ENCODE measurements around the gene VAV3.
"Not testable (repeated sequence)": the region's sequence is repeated elsewhere in the genome, so short reads cannot be mapped to it uniquely, and the experiment has no call there.

The VAV3 gene

DNA sequence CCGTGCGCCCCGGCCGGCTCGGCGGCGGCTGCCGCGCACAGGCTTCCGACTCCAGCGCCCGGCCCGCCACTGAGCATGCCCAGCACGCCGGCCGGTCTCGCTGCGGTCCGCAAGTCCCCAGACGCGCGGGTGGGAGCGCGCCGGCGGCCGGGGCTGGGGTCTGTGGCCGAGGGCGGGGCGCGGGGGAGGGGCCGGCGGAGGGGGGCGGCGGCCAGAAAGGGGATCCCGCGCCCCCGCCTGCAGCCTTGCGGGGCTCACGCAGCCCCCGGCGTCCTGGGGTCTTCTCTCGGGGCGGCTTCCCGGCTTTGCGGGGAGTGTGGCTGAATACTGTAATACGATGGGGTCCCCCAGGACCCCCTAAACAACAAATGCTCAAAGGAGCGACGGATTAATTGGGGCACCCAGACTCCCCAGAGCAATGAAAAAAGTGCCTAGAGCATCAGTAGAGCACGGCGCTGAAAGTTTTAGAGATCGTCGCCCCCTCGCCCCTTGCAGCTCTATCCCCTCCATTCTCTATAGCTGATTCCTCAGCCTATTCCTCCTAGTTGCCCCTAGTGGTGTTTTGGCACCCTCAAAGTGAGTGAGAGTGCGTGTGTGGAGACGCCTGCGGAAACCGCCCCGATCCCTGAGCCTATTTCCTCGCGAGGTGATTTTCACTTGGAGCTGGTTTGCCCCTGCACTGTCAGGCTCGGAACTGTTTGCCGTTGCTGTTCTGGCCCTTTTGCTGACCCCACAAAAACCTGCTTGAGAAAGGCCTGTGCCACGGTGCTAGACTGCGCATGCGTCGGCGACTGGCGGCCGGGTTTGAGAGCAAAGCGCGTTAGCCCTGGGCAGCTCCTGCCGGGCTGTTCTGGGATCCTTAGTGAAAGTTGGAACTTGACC is at the start of gene VAV3:
TSS of gene VAV3 (minus strand) at position 71 of the 882 bp plus-strand sequence. CDS start 311 bp downstream, outside the sequence.
- in situ Hi-C loops (cut with HindIII; ENCODE audit: low sequenced_read_pairs) = no loop called here

GRCh38 chr1:108012553-108012952 is 47.6 kb upstream of the VAV3 start:
- in situ Hi-C loops (cut with HindIII; ENCODE audit: low sequenced_read_pairs) = no loop called here

DNA sequence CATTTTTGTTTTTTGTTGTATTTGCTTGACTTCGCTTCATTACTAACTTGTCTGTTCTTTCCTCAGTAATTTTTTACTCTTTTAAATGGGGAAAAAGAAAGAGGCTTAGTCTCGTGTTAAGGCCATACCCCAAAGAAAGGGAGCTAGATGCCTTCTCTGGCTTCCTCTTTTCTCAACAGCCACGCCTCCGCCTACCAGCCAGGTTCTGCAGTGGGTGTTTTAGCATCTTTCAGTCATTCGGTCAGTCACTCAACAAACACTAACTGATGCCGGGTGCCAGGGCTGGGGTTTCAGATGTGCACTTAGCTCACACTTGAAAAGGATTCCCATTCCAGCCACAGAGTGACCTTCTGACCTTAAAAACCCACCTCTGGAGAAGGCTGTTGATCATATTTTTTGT is 46.3 kb upstream of the VAV3 start:
- in situ Hi-C loops (cut with HindIII; ENCODE audit: low sequenced_read_pairs) = no loop called here

DNA sequence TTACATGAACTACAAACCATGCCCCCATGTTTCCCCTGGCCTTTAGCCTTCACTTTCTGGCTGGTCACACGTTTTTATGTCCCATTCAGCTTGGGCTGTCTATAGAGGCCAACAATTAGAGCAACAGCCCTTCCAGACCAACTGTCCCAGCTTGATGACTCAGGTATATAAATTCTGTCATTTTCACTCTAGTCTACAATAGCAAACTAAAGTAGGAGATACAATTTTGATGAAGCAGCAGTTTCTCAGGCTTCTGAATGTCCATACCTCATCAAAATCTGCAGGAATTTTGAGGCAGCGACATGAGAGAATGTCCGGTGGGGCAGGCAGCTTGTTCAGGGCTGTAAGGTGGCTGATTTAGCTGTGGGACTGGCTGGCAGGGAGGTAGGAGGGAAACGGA is 45.6 kb upstream of the VAV3 start:
- in situ Hi-C loops (cut with HindIII; ENCODE audit: low sequenced_read_pairs) = no loop called here

DNA sequence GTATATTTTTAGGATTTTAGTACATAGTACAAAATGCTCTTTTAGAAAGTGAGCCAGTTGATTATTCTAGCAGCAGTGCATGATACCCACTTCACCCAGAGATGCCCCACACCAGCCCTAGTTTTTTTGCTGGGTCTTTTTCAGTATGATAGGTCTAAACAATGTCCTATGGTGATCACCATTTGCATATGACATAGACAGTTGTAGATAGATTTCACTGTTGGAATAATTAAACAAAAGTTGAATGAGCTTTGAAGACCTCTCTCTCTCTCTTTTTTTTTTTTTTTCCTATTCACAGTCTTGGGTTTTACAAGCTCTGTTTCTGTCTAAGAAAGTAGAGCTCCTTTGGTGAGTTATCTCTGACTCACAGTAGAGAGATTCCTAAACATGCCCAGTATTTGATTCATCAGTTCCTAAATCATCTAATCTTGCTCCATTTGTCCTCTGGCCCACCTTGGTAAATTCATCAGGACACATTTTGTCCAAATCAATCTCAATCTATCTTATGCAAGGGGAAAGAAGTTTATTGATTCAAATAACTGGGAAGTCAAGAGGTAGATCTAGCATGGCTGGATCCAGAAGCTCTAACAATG is 44.7 kb upstream of the VAV3 start:
- in situ Hi-C loops (cut with HindIII; ENCODE audit: low sequenced_read_pairs) = no loop called here

- in situ Hi-C loops (cut with HindIII; ENCODE audit: low sequenced_read_pairs) = no loop called here
Measured at GRCh38 chr1:108007531-108007930, 42.6 kb upstream of the VAV3 start.

GRCh38 chr1:108007070-108007469 is 42.1 kb upstream of the VAV3 start:
- in situ Hi-C loops (cut with HindIII; ENCODE audit: low sequenced_read_pairs) = no loop called here

DNA sequence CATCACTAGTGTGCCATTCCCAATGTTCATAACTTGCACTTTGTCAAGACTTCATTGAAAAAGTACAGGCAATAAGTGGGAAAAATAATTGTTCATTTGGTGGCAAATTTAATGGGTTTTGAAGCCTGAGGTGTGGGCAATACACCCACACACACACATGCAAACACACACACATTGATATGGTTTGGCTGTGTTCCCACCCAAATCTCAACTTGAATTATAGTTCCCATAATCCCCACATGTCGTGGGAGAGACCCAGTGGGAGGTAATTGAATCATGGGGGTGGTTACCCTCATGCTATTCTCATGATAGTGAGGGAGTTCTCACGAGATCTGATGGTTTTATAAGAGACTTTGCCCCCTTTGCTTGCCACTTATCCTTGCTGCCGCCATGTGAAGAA is 39.9 kb upstream of the VAV3 start:
- in situ Hi-C loops (cut with HindIII; ENCODE audit: low sequenced_read_pairs) = not testable (repeated sequence)

GRCh38 chr1:108000620-108001111 is 35.7 kb upstream of the VAV3 start:
- in situ Hi-C loops (cut with HindIII; ENCODE audit: low sequenced_read_pairs) = no loop called here

- in situ Hi-C loops (cut with HindIII; ENCODE audit: low sequenced_read_pairs) = no loop called here
Measured at GRCh38 chr1:108000184-108000583, 35.2 kb upstream of the VAV3 start.

- in situ Hi-C loops (cut with HindIII; ENCODE audit: low sequenced_read_pairs) = no loop called here
Measured at GRCh38 chr1:107997866-107998265, 32.9 kb upstream of the VAV3 start.

DNA sequence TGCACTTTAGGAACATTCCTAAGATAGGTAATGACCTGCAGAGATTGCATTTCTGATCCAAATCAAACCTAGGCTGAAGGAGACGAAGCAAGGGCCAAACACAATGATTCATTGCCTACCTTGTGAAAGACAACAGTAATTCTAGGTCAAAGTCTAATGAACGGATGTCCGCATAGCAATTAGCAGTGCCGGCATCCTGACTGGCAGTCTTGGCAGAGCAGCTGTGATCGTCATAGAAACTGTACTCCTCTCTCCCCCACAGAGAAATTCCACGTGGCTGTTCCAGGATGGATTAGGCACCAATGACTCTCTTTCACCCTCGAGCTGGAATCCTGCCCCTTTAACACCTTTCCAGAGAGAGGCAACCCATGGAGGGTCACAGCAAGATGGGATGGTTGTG is 28.9 kb upstream of the VAV3 start:
- in situ Hi-C loops (cut with HindIII; ENCODE audit: low sequenced_read_pairs) = no loop called here

GRCh38 chr1:107992347-107992746 is 27.4 kb upstream of the VAV3 start:
- in situ Hi-C loops (cut with HindIII; ENCODE audit: low sequenced_read_pairs) = no loop called here

DNA sequence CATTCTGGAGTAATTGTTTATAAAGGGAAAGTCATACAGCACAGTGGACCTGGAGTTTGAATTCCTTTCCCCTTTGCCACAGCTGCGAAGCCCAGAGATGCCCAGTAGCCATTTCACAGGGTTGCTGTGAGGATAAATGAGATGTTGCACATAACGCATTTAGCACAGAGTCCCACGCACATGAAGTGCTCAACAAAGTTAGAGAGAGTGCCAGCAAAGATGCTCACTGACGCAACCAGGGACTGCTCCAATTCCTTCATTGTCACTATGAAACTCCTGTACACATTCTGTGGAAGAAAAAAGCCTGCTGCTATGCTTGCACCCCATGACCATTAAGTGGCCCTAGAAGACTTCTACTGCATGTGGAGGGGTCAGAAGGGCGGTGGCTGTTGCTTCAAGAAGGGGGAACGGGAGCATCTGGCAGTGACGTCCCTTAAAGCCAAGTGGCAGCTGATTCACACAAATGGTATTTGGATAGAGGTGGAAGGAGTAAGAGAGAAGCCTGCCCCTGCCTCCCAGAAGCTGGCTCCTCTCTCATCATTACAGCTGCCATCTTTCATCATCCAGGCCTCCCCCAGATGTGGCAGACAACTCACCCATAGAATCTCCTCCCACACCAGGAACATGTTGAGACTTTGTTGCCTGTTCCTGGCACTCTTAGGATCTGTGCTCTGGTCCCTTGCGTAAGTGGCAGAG is 26.5 kb upstream of the VAV3 start:
- in situ Hi-C loops (cut with HindIII; ENCODE audit: low sequenced_read_pairs) = no loop called here

DNA sequence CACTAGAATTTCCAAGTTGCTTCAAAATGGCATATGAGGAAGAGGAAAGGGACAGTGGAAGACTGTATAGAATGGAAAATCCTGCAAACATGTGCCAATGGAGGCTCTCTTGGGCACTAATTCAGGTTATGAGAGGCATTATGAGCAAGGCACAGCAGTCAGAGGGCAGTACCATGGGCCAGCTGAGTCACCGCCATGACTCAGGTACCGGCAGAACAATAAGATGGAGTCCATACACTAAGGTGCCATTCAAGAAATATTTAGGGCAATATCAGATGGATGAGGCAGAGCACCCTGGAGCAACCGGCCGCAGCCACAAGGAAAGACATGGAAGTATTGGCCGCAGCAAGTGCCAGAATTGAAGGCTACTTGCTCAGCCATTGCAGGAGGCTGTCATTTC is 25.6 kb upstream of the VAV3 start:
- in situ Hi-C loops (cut with HindIII; ENCODE audit: low sequenced_read_pairs) = no loop called here

- in situ Hi-C loops (cut with HindIII; ENCODE audit: low sequenced_read_pairs) = no loop called here
Measured at GRCh38 chr1:107981277-107981676, 16.3 kb upstream of the VAV3 start.

- in situ Hi-C loops (cut with HindIII; ENCODE audit: low sequenced_read_pairs) = no loop called here
Measured at GRCh38 chr1:107979926-107980325, 14.9 kb upstream of the VAV3 start.

GRCh38 chr1:107979088-107979487 is 14.1 kb upstream of the VAV3 start:
- in situ Hi-C loops (cut with HindIII; ENCODE audit: low sequenced_read_pairs) = no loop called here

- in situ Hi-C loops (cut with HindIII; ENCODE audit: low sequenced_read_pairs) = no loop called here
Measured at GRCh38 chr1:107976836-107977235, 11.9 kb upstream of the VAV3 start.

DNA sequence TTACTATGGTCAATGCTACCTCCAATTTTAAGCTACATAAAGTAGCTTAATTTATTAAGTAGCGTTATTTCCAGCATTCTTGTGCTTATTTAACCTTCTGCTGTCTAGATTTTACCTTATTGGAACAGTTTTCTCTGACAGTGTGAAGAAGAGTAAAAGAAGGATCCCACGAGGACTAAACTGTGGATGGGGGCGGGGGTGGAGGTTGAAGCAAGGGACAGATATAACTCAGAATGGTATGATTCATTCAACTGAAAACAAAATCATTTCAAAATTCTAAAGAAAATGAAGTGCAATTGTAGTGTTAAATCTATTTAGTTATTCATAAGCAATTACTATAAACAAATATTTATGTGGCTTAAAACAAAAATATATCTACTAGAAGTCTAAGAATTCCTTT is 11.5 kb upstream of the VAV3 start:
- in situ Hi-C loops (cut with HindIII; ENCODE audit: low sequenced_read_pairs) = no loop called here

- in situ Hi-C loops (cut with HindIII; ENCODE audit: low sequenced_read_pairs) = no loop called here
Measured at GRCh38 chr1:107975851-107976250, 10.9 kb upstream of the VAV3 start.

DNA sequence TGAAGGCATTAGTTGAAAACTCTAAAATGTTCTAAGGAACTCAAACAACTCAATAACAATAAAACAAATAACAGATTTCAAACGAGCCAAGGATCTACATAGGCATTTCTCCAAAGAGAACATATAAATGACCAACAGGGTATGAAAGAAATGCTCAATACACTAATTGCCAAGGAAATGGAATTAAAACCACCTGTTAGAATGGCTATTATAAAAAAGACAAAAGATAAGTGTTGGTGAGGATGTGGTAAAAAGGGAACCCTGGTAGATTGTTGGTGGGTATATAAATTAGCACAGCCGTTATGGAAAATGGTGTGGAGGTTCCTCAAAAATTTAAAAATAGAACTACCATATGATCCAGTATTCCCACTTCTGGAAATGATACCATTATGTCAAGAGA is 9.1 kb upstream of the VAV3 start:
- in situ Hi-C loops (cut with HindIII; ENCODE audit: low sequenced_read_pairs) = no loop called here

Data from DLD1 (cell line).